CD4-positive, alpha-beta T cell treated with Interleukin-15 for 1 hour (primary cell): ENCODE measurements around the gene ALDH3A1.

Experiments used
- DNase-seq: peaks from one replicate; pipeline ENCODE4 v3.0.0-alpha.2; 2020

The ALDH3A1 gene

GRCh38 chr17:19718613-19719354 lies 29.3 kb downstream of the ALDH3A1 start:
- no peak for DNase-seq

DNA sequence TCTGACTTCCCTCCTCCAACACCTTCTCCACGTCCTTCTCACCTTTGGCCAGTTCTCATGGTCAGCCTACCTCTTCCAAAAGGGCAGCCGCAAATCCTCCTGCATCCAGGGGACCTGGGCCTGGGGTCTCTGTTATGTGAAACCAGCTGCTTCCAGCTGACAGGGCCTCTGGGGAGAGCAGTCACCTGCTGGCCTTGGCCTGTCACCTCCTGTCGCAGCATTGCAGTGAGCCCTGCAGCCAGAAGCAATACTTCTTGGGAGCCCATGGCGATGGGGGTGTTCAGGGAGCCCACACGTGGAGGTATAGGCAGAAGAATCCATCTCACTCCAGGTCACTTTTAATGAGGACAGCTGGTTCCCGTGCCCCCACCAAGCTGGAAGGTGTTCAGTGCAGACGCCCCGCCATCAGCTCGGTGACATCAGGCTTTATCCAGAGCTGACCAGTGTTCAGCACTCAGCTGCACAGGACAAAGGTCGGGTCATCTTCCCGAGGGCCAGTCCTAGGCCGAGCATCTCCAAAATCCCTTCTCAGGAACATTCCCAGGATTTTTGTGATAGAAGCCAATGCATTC lies 30.0 kb downstream of the ALDH3A1 start:
- no peak for DNase-seq

GRCh38 chr17:19717411-19717908 lies 30.6 kb downstream of the ALDH3A1 start:
- DNase-seq = no peak

DNA sequence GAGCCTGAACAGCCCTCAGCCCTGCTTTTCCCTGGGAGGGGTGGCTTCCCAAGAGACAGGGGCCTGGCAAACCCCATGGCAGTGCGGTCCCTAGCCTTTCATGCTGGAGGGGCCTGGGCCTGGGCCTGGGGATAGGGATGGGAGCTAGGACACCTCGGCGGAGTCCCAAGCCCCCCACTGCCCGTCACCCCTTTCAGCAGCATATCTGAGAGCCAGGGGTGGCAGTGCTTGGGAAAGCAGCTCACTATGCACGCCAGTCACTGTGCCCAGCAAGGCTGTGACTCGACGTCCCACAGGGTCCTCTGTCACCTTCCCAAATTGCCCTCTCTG lies 31.1 kb downstream of the ALDH3A1 start:
- no peak for DNase-seq

GRCh38 chr17:19716108-19717030 lies 31.7 kb downstream of the ALDH3A1 start, which contains the start of gene SLC47A2:
Gene SLC47A2, minus strand, starts transcription at chr17:19716584. Its CDS starts 29 bp downstream, at chr17:19716555.
- no peak for DNase-seq

GRCh38 chr17:19714542-19715411 lies 33.3 kb downstream of the ALDH3A1 start:
- DNase-seq = no peak

GRCh38 chr17:19713901-19714361 lies 34.2 kb downstream of the ALDH3A1 start:
- no peak for DNase-seq

- DNase-seq = no peak
Measured at GRCh38 chr17:19713462-19713861, 34.6 kb downstream of the ALDH3A1 start.

- DNase-seq = no peak
Measured at GRCh38 chr17:19712436-19713004, 35.6 kb downstream of the ALDH3A1 start.

DNA sequence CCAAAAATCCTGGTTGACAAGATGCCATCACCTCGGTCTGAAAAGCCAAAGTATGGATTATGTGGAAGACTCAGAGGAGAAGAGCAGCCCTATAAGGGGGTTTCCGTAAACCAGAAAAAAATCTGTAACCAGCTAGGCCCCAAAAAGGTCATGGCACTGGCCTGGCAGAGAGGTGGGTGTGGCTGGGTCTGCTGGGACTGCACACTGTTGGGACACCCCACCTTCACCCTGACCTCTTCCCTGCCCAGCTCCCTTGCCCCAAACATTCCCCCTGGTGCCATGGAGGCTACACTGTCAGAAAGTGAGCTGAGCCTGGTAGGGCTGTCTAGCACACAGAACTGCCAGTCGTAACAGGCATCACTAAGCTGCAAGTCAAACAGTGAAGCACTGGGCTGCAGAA lies 38.3 kb downstream of the ALDH3A1 start:
- DNase-seq = no peak

- DNase-seq = no peak
Measured at GRCh38 chr17:19708431-19709175, 39.5 kb downstream of the ALDH3A1 start.

GRCh38 chr17:19707728-19708221 lies 40.3 kb downstream of the ALDH3A1 start:
- no peak for DNase-seq

DNA sequence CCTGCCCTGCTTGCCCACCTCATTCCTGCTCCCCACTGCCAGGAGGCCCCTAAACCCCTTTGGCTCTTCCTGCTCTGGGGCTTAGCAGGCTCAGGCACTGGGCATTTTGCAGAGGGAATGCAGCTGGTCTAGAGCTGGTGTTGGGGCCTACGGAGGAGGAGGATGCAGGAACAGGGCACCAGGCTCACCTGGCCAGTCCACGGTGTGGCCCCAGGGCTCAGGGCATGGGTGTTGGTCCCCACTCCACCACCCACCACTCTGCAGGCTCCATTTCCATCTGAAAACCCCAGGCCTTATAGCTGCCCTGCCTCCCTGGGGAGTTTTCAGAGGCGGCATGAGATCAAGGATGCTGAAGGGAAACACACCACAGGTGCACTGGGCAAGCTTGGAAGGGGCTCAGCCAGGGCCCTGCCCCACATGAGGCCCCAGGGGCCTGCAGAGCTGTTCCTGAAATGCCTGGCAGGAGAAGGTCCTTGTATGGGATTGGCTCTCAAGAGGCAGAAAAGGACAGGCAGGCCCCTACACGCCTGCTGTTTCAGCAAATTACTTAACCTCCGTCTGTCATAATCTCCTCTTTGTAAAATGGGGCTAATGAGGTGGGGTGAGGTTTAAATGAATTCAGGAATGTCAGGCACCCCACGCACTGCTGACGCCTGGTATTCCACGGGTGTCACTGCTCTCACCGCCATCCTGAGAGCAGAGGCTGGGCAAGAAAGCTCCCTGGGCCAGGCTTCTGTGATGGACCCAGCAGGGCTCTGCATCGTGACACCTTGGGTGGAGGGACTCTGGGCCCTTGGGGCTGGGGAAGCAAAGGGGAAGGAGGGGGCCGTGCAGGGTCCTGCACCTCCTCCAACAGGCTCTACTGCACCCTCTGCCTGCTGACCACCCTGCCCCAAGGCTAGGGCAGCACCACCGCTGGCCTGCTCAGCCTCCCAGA lies 41.0 kb downstream of the ALDH3A1 start:
- DNase-seq = no peak

DNA sequence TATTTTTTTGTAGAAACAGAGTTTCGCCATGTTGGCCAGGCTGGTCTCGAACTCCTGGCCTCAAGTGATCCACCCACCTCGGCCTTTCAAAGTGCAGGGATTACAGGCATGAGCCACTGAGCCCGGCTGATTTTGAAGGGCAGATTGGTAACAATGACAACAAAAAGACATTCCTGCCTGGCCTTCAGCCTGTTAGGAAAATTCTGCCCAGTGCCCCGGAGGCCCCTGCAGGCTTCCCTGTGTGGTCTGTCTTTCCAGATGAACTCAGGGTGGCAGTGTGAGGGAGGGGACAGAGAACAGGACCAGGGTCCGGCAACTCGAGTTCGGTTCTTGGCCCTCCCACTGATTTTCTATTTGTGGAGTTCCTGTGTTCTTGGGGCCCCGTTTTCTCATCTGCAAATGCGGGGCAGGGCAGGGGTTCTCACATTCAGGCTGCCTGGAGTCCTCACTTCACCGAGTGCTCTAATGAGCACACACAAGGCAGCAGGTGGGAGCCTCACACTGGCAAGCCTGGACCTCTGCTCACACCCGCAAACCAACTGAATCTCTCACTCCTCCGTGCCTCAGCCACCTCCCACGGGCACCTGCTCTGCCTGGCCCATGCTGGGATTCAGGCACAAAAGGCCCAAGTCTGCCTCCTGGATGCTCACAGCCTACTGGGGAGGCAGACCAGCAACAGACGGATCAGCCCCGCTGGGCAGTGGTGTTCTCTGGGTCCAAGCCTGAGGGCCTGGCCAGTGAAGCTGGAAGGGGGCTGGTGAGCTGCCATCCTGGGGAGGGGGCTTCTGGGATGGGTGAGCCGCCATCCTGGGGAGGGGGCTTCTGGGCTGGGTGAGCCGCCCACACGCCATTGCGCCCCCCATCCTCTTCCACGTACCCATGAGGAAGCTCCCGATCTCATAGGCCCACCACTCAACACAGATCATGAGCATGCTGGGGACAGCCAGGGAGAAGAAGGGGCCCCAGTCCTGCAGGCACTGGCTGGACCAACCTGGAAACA lies 42.0 kb downstream of the ALDH3A1 start:
- no peak for DNase-seq

DNA sequence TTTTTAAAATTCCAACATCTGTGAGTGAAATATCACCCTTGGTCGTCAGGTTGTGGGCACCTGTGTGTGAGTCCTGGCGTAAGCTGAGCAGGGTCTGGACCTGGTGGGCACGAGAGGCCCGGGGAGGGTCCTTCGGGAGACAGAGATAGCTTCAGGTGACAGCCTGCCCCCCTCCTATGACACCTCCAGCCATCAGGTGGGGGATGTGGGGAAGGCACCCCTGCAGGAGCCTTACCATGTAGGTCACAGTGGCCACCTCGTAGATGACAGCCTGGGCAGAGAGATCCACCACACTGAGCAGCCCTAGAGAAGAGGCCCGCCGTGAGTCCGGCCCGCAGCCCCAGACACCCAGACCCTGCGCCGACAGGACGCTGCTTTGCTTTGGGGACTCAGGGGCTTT lies 42.9 kb downstream of the ALDH3A1 start:
- DNase-seq = no peak

- DNase-seq = no peak
Measured at GRCh38 chr17:19703828-19704613, 44.1 kb downstream of the ALDH3A1 start.

GRCh38 chr17:19703106-19703827 lies 44.8 kb downstream of the ALDH3A1 start:
- no peak for DNase-seq
